GM21528 (cell line): ENCODE data around the gene TMEM255B.
"Not testable (repeated sequence)": the region's sequence is repeated elsewhere in the genome, so short reads cannot be mapped to it uniquely, and the experiment has no call there.

ENCODE experiments used
- ATAC-seq: cut with Tn5 transposase; IDR thresholded peaks from one replicate; pipeline ENCODE4 v1.9.1; 2021; ENCODE audit warnings: mild to moderate bottlenecking, moderate library complexity; ENCODE audit not compliant: unreplicated experiment, low FRiP score

Gene TMEM255B

GRCh38 chr13:113815151-113816058 lies 56.4 kb downstream of the TMEM255B start:
- ATAC-seq, result no peak

- no peak for ATAC-seq
Observed at GRCh38 chr13:113816254-113816929, 57.4 kb downstream of the TMEM255B start.

- no peak for ATAC-seq
Observed at GRCh38 chr13:113816946-113817859, 58.2 kb downstream of the TMEM255B start.

- ATAC-seq, result no peak
Observed at GRCh38 chr13:113817860-113818691, 59.0 kb downstream of the TMEM255B start.

GRCh38 chr13:113818700-113819295 lies 59.8 kb downstream of the TMEM255B start:
- no peak for ATAC-seq

GRCh38 chr13:113819341-113819730 lies 60.3 kb downstream of the TMEM255B start:
- no peak for ATAC-seq

- no peak for ATAC-seq
Observed at GRCh38 chr13:113819731-113820715, 61.0 kb downstream of the TMEM255B start.

GRCh38 chr13:113820813-113821651 lies 62.0 kb downstream of the TMEM255B start:
- no peak for ATAC-seq

- ATAC-seq, result no peak
Observed at GRCh38 chr13:113821847-113822246, 62.8 kb downstream of the TMEM255B start.

GRCh38 chr13:113822266-113822665 lies 63.2 kb downstream of the TMEM255B start:
- ATAC-seq, result no peak

- no peak for ATAC-seq
Observed at GRCh38 chr13:113822956-113823744, 64.1 kb downstream of the TMEM255B start.

- ATAC-seq, result no peak
Observed at GRCh38 chr13:113823771-113824170, 64.7 kb downstream of the TMEM255B start.

GRCh38 chr13:113825841-113826240 lies 66.8 kb downstream of the TMEM255B start:
- no peak for ATAC-seq

- not testable (repeated sequence) for ATAC-seq
Observed at GRCh38 chr13:113826446-113826845, 67.4 kb downstream of the TMEM255B start.

- no peak for ATAC-seq
Observed at GRCh38 chr13:113827021-113827420, 68.0 kb downstream of the TMEM255B start.

GRCh38 chr13:113828282-113828825 lies 69.3 kb downstream of the TMEM255B start:
- no peak for ATAC-seq
